K562 (cell line): Measurements from ENCODE around the gene CUTC. TPM values are rescaled to one million over a fixed set of nuclear protein-coding genes. Genes with fewer than 3 reads are reported as not detected.

ENCODE experiments used
- ATAC-seq: fragments of 200-7000 bp; cut with Tn5 transposase; 3 replicates; pipeline ENCODE4 v1.9.1; 2020; ENCODE audit warnings: moderate library complexity
- BruUV-seq: library from RNA; stranded (reverse); fragments of 400-500 nt; replicated peaks from 2 replicates; lab custom pipeline; 2021; lab: Mats Ljungman, UMichigan
- CTCF ChIA-PET: fragments of 300-600 bp; formaldehyde crosslinking; extraction: SDS; loops from one replicate; lab custom pipeline; 2021; ENCODE audit warnings: low intra/inter-chr PET ratio; lab: Yijun Ruan, JAX
- POLR2A ChIA-PET: fragments of 300-600, 350-650 bp; sonication (Branson Sonifier 250); formaldehyde crosslinking; extraction: SDS; loops from one replicate; lab custom pipeline; 2021; ENCODE audit warnings: antibody characterized with exemption, inconsistent platforms; lab: Yijun Ruan, JAX
- DNase-seq, 4 experiments: peaks; one replicate each; pipeline versions ENCODE4 v3.0.0 to v3.0.0-alpha.2; 2011 to 2018; ENCODE audit warnings: low spot score in 3 of 4, mixed read lengths in 3 of 4; ENCODE audit errors: extremely low read depth in 1 of 4
- FAIRE-seq: peaks from 2 replicates; lab custom pipeline; 2011; peaks lifted over from hg19 to GRCh38; lab: Jason Lieb, UNC
- H2AFZ ChIP-seq: 2 replicates; pipeline ENCODE4 v1.6.0; 2011; ENCODE audit warnings: low read depth, low read length, control low read depth, inconsistent platforms
- H3K27ac ChIP-seq: fragments of 200-600 bp; 3 replicates; pipeline ENCODE4 v1.8.0; 2011; ENCODE audit warnings: low read depth, mild to moderate bottlenecking, control low read depth, inconsistent platforms, low read length, moderate library complexity, mixed read lengths; ENCODE audit errors: extremely low read depth
- H3K27me3 ChIP-seq, 2 experiments: fragments of 300-600 bp in 1 of 2; 2 replicates in 1 of 2; 3 replicates in 1 of 2; pipeline versions ENCODE4 v1.6.0 to v1.8.0; 2011; ENCODE audit warnings: inconsistent platforms in 2 of 2, low read length in 2 of 2, mild to moderate bottlenecking in 1 of 2, mixed read lengths in 1 of 2, moderate library complexity in 1 of 2; ENCODE audit not compliant: control insufficient read depth in 2 of 2, insufficient read depth in 2 of 2
- H3K36me3 ChIP-seq: fragments of 300-600 bp; 3 replicates; pipeline ENCODE4 v1.8.0; 2011; ENCODE audit warnings: mild to moderate bottlenecking, low read length, inconsistent platforms; ENCODE audit not compliant: control insufficient read depth, insufficient read depth
- H3K4me1 ChIP-seq, 2 experiments: fragments of 200-600 bp in 1 of 2; replicated peaks in 1 of 2; 2 replicates in 1 of 2; 3 replicates in 1 of 2; pipeline versions ENCODE4 v1.5.1 to v1.8.0; 2011; ENCODE audit warnings: inconsistent platforms in 2 of 2, low read length in 2 of 2, mild to moderate bottlenecking in 1 of 2, mixed read lengths in 1 of 2, moderate library complexity in 1 of 2; ENCODE audit not compliant: control insufficient read depth in 2 of 2, insufficient read depth in 2 of 2
- H3K4me2 ChIP-seq: 2 replicates; pipeline ENCODE4 v1.6.1; 2011; ENCODE audit warnings: low read length, control low read depth, inconsistent platforms, mixed read lengths; ENCODE audit not compliant: insufficient read depth
- H3K4me3 ChIP-seq: fragments of 200-600 bp; sonication (generic), shearing (Covaris generic); 2 replicates; pipeline ENCODE4 v1.5.1; 2016; ENCODE audit warnings: control low read depth, inconsistent platforms
- H3K79me2 ChIP-seq: fragments of 200-600 bp; 3 replicates; pipeline ENCODE4 v1.8.0; 2011; ENCODE audit warnings: low read length, inconsistent platforms; ENCODE audit not compliant: control insufficient read depth, insufficient read depth
- H3K9ac ChIP-seq, 2 experiments: 2 replicates each; pipeline versions ENCODE4 v1.6.0 to v1.6.1; 2011; ENCODE audit warnings: low read depth in 2 of 2, low read length in 2 of 2, control low read depth in 1 of 2, inconsistent platforms in 1 of 2, mild to moderate bottlenecking in 1 of 2, mixed read lengths in 1 of 2; ENCODE audit not compliant: insufficient read depth in 1 of 2
- H3K9me1 ChIP-seq: one replicate; pipeline ENCODE4 v1.6.0; 2011; ENCODE audit warnings: inconsistent platforms, mild to moderate bottlenecking, low read length, moderate library complexity; ENCODE audit not compliant: control insufficient read depth, insufficient read depth
- H3K9me3 ChIP-seq: replicated peaks from 2 replicates; pipeline ENCODE4 v1.5.1; 2011; ENCODE audit warnings: low read depth, low read length, inconsistent platforms; ENCODE audit not compliant: control insufficient read depth, insufficient read depth
- H4K20me1 ChIP-seq: replicated peaks from 2 replicates; pipeline ENCODE4 v1.6.1; 2011; ENCODE audit warnings: low read length, inconsistent platforms, mixed read lengths; ENCODE audit not compliant: control insufficient read depth, insufficient read depth
- CAMTA2 ChIP-seq: fragments of 250-450 bp; sonication (Bioruptor Pico); conservative IDR thresholded peaks from 2 replicates; pipeline ENCODE4 v1.5.1; 2022
- ELF1 ChIP-seq: fragments of 200-800 bp; sonication (Bioruptor generic); IDR thresholded peaks from 2 replicates; pipeline ENCODE4 v1.6.1; 2016; ENCODE audit warnings: missing genetic modification characterization, missing compliant biosample characterization
- ELF4 ChIP-seq: fragments of 450-650 bp; formaldehyde crosslinking; IDR thresholded peaks from 2 replicates; pipeline ENCODE4 v1.4.0; 2022; ENCODE audit warnings: missing genetic modification characterization
- HSF4 ChIP-seq: fragments of 250-450 bp; sonication (Bioruptor Pico); IDR thresholded peaks from 2 replicates; pipeline ENCODE4 v2.1.2; 2022; ENCODE audit warnings: mild to moderate bottlenecking, moderate library complexity, borderline replicate concordance
- LCOR ChIP-seq: sonication (generic); formaldehyde crosslinking; IDR thresholded peaks from 2 replicates; pipeline ENCODE4 v1.8.0; 2022; ENCODE audit warnings: mild to moderate bottlenecking, missing genetic modification reagents
- MECOM ChIP-seq: fragments of 250-450 bp; sonication (Bioruptor Pico); IDR thresholded peaks from 2 replicates; pipeline ENCODE4 v1.8.0; 2022; ENCODE audit warnings: inconsistent platforms
- NCOA6 ChIP-seq: fragments of 450-650 bp; IDR thresholded peaks from 2 replicates; pipeline ENCODE4 v1.6.1; 2017; ENCODE audit warnings: mild to moderate bottlenecking
- NFE2 ChIP-seq: IDR thresholded peaks from 2 replicates; pipeline ENCODE4 v1.6.1; 2014; ENCODE audit warnings: antibody characterized with exemption, low read depth
- SMAD2 ChIP-seq: fragments of 150-350 bp; IDR thresholded peaks from 2 replicates; pipeline ENCODE4 v1.6.1; 2014; ENCODE audit warnings: low read depth, mild to moderate bottlenecking, low read length
- STAT5A ChIP-seq: IDR thresholded peaks from 2 replicates; pipeline ENCODE4 v1.6.1; 2012; ENCODE audit warnings: low read length, inconsistent platforms, borderline replicate concordance
- TCF3 ChIP-seq: sonication (generic); formaldehyde crosslinking; IDR thresholded peaks from 2 replicates; pipeline ENCODE4 v1.4.0; 2020; ENCODE audit warnings: mild to moderate bottlenecking, missing genetic modification reagents
- THRAP3 ChIP-seq: fragments of 450-650 bp; IDR thresholded peaks from 2 replicates; pipeline ENCODE4 v1.6.1; 2016; ENCODE audit warnings: mild to moderate bottlenecking, inconsistent platforms, borderline replicate concordance
- ZNF561 ChIP-seq: fragments of 450-650 bp; formaldehyde crosslinking; conservative IDR thresholded peaks from 2 replicates; pipeline ENCODE4 v1.4.0; 2020; ENCODE audit warnings: mild to moderate bottlenecking, moderate library complexity
- ZNF57 ChIP-seq: fragments of 450-650 bp; formaldehyde crosslinking; IDR thresholded peaks from 2 replicates; pipeline ENCODE4 v1.4.0; 2020; ENCODE audit warnings: mild to moderate bottlenecking, moderate library complexity
- ZNF785 ChIP-seq: fragments of 250-450 bp; sonication (Bioruptor Pico); IDR thresholded peaks from 2 replicates; pipeline ENCODE4 v1.4.0; 2020; ENCODE audit warnings: mild to moderate bottlenecking
- WGBS: fragments of 100-300 bp; shearing (Covaris generic); methylation state at CpG from one replicate; pipeline ENCODE4 v1.1.6; 2016; ENCODE audit warnings: low coverage, mixed read lengths; ENCODE audit not compliant: insufficient coverage; ENCODE audit errors: missing lambda C conversion rate; 5-methylcytosine and 5-hydroxymethylcytosine counted together
- in situ Hi-C: fragments of 300-500 bp; cut with MboI; formaldehyde crosslinking; loops from 4 replicates; pipeline ENCODE4 v1.15.0; 2018; ENCODE audit warnings: inconsistent platforms, mixed read lengths
- intact Hi-C: fragments of 100-400 bp; cut with micrococcal nuclease; formaldehyde crosslinking; loops from 2 replicates; pipeline ENCODE4 v1.14.2; 2022
- polyA plus RNA-seq, 8 experiments: library from polyadenylated mRNA; depleted of rRNA in 4 of 8; stranded (reverse) in 5 of 8; unstranded in 3 of 8; fragments of >200 nt; fragmentation: Nextera tagmentation in 2 of 8; fragmentation: Illumina TruSeq in 1 of 8; extraction: Ambion mirVana in 2 of 8; extraction: Trizol in 1 of 8; gene quantifications; 2 replicates each; pipeline versions ENCODE4 v1.2.1 to v1.2.3, GENCODE V29; 2011 to 2014; ENCODE audit warnings: inconsistent platforms in 1 of 8, missing spikeins in 1 of 8
- total RNA-seq, 7 experiments: library from RNA; depleted of rRNA in 6 of 7; stranded (reverse); fragments of >200 nt in 6 of 7; fragmentation: Illumina TruSeq in 2 of 7; extraction: Trizol in 2 of 7; gene quantifications; 2 replicates each; pipeline versions ENCODE4 v1.2.1 to v1.2.3, GENCODE V29; 2011 to 2021; ENCODE audit warnings: low replicate concordance in 1 of 7
- TF ChIP-seq, protein P1 (sequence below): IDR thresholded peaks from 2 replicates; pipeline ENCODE4 v1.6.1; 2011; ENCODE audit not compliant: insufficient read length; ENCODE audit errors: extremely low read depth
- TF ChIP-seq, protein P2 (sequence below): fragments of 450-650 bp; conservative IDR thresholded peaks from 2 replicates; pipeline ENCODE4 v1.6.1; 2016; ENCODE audit warnings: missing genetic modification characterization, low read depth, mild to moderate bottlenecking, control low read depth, missing compliant biosample characterization
- TF ChIP-seq, protein P3 (sequence below): fragments of 250-450 bp; sonication (Bioruptor Pico); IDR thresholded peaks from 2 replicates; pipeline ENCODE4 v1.5.0; 2022; ENCODE audit warnings: mild to moderate bottlenecking

The CUTC gene
- total and polyA plus RNA-seq, 9 of the 15 experiments (the other 6 are each of a cell fraction or from before 2014, with no cell fraction given), result 18.6 to 69.3 (median 32.3) TPM

DNA sequence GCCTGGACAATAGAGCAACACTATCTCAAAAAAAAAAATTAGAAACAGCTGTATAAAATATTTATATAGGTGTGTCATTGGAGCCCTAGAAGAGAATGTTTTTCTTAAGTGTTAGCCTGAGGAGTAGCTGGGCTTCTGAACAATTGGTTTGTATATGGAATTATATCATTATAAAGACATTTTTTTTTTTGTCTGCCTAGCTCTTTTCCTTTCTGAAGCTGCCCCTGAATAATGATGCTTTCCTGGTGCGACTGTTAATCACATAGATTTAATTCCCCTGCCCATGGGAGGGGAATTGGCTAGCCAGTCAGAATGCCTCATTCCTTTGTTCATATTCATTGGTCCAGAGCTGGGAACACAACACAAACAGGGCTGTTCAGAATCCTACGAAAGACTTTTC, 36.5 kb downstream of the CUTC start:
- Histone ChIP-seq H3K79me2 (no peaks in the 10 kb centered on the region), H3K36me3 (no peaks in the 10 kb centered on the region), H3K27me3 (no peaks in the 10 kb centered on the region; a peak in 1 of 5 replicates), H3K9me1 (no peaks in the 10 kb centered on the region), H3K4me2 (no peak overlapping the region), H2AFZ (no peak overlapping the region), H3K9ac (no peak overlapping the region), H3K27ac (no peak overlapping the region), H3K4me1 (no peaks in the 10 kb centered on the region; a peak in 1 of 5 replicates), H3K9me3 (no peaks in the 10 kb centered on the region), H4K20me1 (no peaks in the 10 kb centered on the region), H3K4me3 (no peak overlapping the region)
- ChIA-PET POLR2A (interaction anchor here (1.2 kb wide), 1 partner anchor 10 kb away, joined by 5 read pairs; no protein-coding TSS in a partner anchor), CTCF (no interaction called here)
- ATAC-seq, result no peak
- in situ Hi-C loops (no loop called here), intact Hi-C loops (no loop called here)
- 15% methylated on average over 2 of the region's 2 CpGs for WGBS
- DNase-seq, result no peak
- no peak for TF ChIP-seq NCOA6
- TF ChIP-seq NFE2, result no peak
- TF ChIP-seq, protein P1, sequence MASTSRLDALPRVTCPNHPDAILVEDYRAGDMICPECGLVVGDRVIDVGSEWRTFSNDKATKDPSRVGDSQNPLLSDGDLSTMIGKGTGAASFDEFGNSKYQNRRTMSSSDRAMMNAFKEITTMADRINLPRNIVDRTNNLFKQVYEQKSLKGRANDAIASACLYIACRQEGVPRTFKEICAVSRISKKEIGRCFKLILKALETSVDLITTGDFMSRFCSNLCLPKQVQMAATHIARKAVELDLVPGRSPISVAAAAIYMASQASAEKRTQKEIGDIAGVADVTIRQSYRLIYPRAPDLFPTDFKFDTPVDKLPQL, result no peak
- no peak for TF ChIP-seq HSF4 (CRISPR knock-in tag)
- no peak for TF ChIP-seq CAMTA2 (CRISPR knock-in tag)
- no peak for TF ChIP-seq ELF4 (CRISPR knock-in tag)
- TF ChIP-seq SMAD2, result no peak
- no peak for TF ChIP-seq TCF3 (CRISPR knock-in tag)
- no peak for TF ChIP-seq LCOR (CRISPR knock-in tag)
- no peak for TF ChIP-seq ZNF561 (CRISPR knock-in tag)
- TF ChIP-seq MECOM (CRISPR knock-in tag), result no peak
- TF ChIP-seq, protein P2, sequence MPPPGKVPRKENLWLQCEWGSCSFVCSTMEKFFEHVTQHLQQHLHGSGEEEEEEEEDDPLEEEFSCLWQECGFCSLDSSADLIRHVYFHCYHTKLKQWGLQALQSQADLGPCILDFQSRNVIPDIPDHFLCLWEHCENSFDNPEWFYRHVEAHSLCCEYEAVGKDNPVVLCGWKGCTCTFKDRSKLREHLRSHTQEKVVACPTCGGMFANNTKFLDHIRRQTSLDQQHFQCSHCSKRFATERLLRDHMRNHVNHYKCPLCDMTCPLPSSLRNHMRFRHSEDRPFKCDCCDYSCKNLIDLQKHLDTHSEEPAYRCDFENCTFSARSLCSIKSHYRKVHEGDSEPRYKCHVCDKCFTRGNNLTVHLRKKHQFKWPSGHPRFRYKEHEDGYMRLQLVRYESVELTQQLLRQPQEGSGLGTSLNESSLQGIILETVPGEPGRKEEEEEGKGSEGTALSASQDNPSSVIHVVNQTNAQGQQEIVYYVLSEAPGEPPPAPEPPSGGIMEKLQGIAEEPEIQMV (tag), result no peak
- no peak for TF ChIP-seq ZNF785 (CRISPR knock-in tag)
- no peak for TF ChIP-seq ZNF57
- TF ChIP-seq THRAP3, result no peak
- TF ChIP-seq STAT5A, result no peak
- TF ChIP-seq, protein P3, sequence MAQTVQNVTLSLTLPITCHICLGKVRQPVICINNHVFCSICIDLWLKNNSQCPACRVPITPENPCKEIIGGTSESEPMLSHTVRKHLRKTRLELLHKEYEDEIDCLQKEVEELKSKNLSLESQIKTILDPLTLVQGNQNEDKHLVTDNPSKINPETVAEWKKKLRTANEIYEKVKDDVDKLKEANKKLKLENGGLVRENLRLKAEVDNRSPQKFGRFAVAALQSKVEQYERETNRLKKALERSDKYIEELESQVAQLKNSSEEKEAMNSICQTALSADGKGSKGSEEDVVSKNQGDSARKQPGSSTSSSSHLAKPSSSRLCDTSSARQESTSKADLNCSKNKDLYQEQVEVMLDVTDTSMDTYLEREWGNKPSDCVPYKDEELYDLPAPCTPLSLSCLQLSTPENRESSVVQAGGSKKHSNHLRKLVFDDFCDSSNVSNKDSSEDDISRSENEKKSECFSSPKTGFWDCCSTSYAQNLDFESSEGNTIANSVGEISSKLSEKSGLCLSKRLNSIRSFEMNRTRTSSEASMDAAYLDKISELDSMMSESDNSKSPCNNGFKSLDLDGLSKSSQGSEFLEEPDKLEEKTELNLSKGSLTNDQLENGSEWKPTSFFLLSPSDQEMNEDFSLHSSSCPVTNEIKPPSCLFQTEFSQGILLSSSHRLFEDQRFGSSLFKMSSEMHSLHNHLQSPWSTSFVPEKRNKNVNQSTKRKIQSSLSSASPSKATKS (CRISPR knock-in tag), result no peak
- no peak for TF ChIP-seq ELF1
- no TSS peak for BruUV-seq
- no peak for FAIRE-seq
